ENCODE results near the gene NRN1L. TPM values are rescaled to one million over a fixed set of nuclear protein-coding genes. Genes with fewer than 3 reads are reported as not detected.

Gene NRN1L
- total RNA-seq, 4 donors from 2014 or later: 2.1 TPM; not detected in 3

GRCh38 chr16:67842509-67843342 is 42.0 kb upstream of the NRN1L start:
- no peaks in the 10 kb centered on the region for H3K36me3 ChIP-seq
- intact Hi-C loops (cut with DNase I; ENCODE audit: low total_unique reads): no loop called here
- H3K9me3 ChIP-seq: no peaks in the 10 kb centered on the region
- peak overlapping the region; percentile 99 to 100 for H3K27ac ChIP-seq
- TF ChIP-seq POLR2A (IDR thresholded peaks at IDR 0.05) (no peak), CTCF (IDR thresholded peaks at IDR 0.05) (peak in 1 of 4 experiments; percentile 22)
- H3K27me3 ChIP-seq: no peaks in the 10 kb centered on the region
- DNase-seq: peak in 1 of 2 donors; percentile 47
- peak overlapping the region; percentile 79 to 91 for H3K4me3 ChIP-seq
- H3K4me1 ChIP-seq: peaks cover 6 to 18% of the 10 kb centered on the region in 2 donors

GRCh38 chr16:67843343-67843765 is 41.3 kb upstream of the NRN1L start:
- Histone ChIP-seq H3K27ac (peak overlapping the region; percentile 99 to 100), H3K4me3 (peak overlapping the region; percentile 79 to 91), H3K27me3 (no peaks in the 10 kb centered on the region), H3K4me1 (peaks cover 9 to 24% of the 10 kb centered on the region in 2 donors), H3K36me3 (no peaks in the 10 kb centered on the region), H3K9me3 (no peaks in the 10 kb centered on the region)
- DNase-seq: no peak
- intact Hi-C loops (cut with DNase I; ENCODE audit: low total_unique reads): no loop called here
- TF ChIP-seq POLR2A (IDR thresholded peaks at IDR 0.05) (no peak), CTCF (IDR thresholded peaks at IDR 0.05) (no peak)

GRCh38 chr16:67844497-67844896 is 40.2 kb upstream of the NRN1L start:
- Histone ChIP-seq H3K4me1 (peaks cover 9 to 28% of the 10 kb centered on the region in 2 donors), H3K9me3 (no peaks in the 10 kb centered on the region), H3K4me3 (no peak overlapping the region), H3K27ac (peak overlapping the region; percentile 94 to 99), H3K27me3 (no peaks in the 10 kb centered on the region), H3K36me3 (no peaks in the 10 kb centered on the region)
- DNase-seq: no peak
- TF ChIP-seq CTCF (IDR thresholded peaks at IDR 0.05) (no peak), POLR2A (IDR thresholded peaks at IDR 0.05) (no peak)
- intact Hi-C loops (cut with DNase I; ENCODE audit: low total_unique reads): no loop called here

- Histone ChIP-seq H3K4me3 (peak overlapping the region; percentile 84 to 97), H3K27ac (peak overlapping the region; percentile 94 to 99), H3K36me3 (no peaks in the 10 kb centered on the region), H3K9me3 (no peaks in the 10 kb centered on the region), H3K4me1 (peaks cover 9 to 28% of the 10 kb centered on the region in 2 donors), H3K27me3 (no peaks in the 10 kb centered on the region)
- no peak for DNase-seq
- intact Hi-C loops (cut with DNase I; ENCODE audit: low total_unique reads): no loop called here
- TF ChIP-seq POLR2A (IDR thresholded peaks at IDR 0.05) (no peak), CTCF (IDR thresholded peaks at IDR 0.05) (no peak)
These were observed 39.2 kb upstream of the NRN1L start for GRCh38 chr16:67845291-67846062.

GRCh38 chr16:67846063-67846319 is 38.7 kb upstream of the NRN1L start:
- intact Hi-C loops (cut with DNase I; ENCODE audit: low total_unique reads): no loop called here
- Histone ChIP-seq H3K27ac (peak overlapping the region; percentile 94 to 99), H3K27me3 (no peaks in the 10 kb centered on the region), H3K4me1 (peaks cover 9 to 28% of the 10 kb centered on the region in 2 donors), H3K36me3 (no peaks in the 10 kb centered on the region), H3K9me3 (no peaks in the 10 kb centered on the region), H3K4me3 (peak overlapping the region; percentile 84 to 97)
- TF ChIP-seq POLR2A (IDR thresholded peaks at IDR 0.05) (no peak), CTCF (IDR thresholded peaks at IDR 0.05) (no peak)
- no peak for DNase-seq
